Cardiac septum (tissue), 1 donor: Measurements from ENCODE around the gene CARD10. TPM values are rescaled to one million over a fixed set of nuclear protein-coding genes. Genes with fewer than 3 reads are reported as not detected.
"Not testable (repeated sequence)": the region's sequence is repeated elsewhere in the genome, so short reads cannot be mapped to it uniquely, and the experiment has no call there.

ENCODE experiments used
- DNase-seq: peaks from one replicate; pipeline ENCODE4 v3.0.0-alpha.2; 2020; ENCODE audit warnings: low spot score
- intact Hi-C: fragments of 100-400 bp; cut with DNase I; formaldehyde crosslinking; loops from one replicate; pipeline ENCODE4 v1.14.0; 2022
- total RNA-seq: library from RNA; stranded (reverse); fragmentation: NEBNext Ultra II Directional; extraction: Animal tissue kit (Norgen Biotek cat#: 25700); gene quantifications from one replicate; pipeline ENCODE4 v1.2.1, GENCODE V29; 2021
- donor health status: DM: no; HTN: no; CAD: no.

The CARD10 gene
- total RNA-seq, 1 donor from 2014 or later: 6.0 TPM

DNA sequence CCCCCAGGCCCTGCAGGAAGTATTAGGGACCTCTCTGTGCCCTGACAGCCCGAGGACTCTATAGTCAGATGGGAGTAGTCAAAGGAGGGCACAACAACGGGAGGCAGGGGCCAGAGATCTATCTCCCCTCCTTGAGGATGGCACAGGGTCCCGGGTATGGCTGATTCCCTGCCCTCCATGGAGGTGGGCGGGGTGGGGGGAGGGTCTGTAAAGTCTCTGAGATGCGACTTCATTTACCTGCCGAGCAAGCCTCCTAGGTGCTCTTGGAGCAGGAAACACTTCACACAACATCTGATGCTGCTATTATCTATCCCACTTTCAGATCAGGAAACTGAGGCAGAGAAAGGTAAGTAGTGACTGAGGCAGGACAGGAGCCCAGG is 40.3 kb upstream of the CARD10 start:
- intact Hi-C loops: no loop called here
- DNase-seq: no peak

DNA sequence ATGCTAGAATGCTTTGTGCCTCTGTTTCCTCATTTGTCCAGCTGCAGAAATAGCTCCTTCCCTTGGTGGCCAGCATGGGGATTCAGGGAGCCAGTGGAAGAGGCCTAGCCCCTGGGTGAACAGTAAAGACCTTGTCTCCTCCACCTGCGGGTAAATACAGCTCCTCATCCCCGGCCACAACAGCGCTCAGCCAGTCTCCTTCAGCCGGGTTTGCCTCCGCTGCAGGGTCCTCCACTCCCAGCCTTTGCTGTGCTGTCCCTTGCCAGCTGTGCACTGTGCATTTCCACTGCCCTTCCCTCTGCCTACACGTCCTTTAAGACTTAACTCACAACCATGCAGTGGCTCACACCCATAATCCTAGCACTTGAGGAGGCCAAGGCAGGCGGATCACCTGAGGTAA is 39.6 kb upstream of the CARD10 start:
- no peak for DNase-seq
- intact Hi-C loops: no loop called here

DNA sequence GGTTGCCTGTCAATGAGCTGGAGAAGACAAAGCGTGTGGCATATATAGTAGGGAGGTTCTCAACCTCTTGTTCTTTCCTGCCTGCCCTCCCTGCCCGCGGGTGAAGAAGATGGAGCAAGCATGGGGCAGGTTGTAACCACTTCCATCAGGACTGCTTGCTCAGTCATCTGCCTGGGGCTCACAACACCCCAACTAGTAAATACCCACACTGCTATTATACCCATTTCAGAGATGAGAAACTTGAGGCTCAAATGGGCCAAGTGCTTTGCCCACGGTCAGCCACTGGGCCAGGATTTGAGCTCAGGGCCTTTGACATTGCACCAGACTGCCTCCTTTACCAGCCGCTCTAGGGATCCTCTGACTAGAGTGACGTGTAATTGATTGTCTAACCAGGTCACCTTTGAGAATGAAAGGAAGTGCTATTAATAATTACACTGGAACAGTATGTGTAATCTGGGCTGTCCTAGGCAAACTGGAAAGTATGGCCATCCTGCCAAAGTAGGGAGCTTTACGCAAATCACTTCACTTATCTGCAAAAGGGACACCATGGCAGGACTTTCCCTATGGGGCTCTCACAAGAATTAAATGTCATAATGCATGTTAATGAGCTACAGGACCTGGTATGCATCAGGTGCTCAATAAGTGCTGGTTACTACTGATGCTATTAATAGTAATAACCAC is 38.2 kb upstream of the CARD10 start:
- DNase-seq: no peak

DNA sequence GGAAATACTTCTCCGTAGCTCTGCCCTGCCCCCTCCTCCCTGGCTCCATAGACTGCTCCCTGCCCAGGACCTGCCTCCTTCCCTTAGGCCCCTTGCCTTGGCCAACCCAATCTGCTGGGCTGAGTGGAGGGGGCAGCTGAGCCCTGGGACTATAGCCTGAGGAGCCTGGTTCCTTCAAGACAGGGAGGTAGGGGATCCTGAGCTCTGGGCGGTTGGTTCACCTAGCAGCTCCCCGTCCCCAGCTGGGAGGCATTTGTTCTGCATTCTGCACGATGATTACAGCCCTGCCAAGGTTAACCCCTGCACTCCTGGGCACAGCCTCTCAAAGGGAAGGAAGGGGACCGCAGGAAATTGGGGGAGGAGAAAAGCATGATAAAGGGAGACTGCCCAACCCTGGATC is 37.5 kb upstream of the CARD10 start:
- DNase-seq: no peak
- intact Hi-C loops: no loop called here

More for the DNA sequence above, 38.2 kb upstream of the CARD10 start:
- intact Hi-C loops: no loop called here

DNA sequence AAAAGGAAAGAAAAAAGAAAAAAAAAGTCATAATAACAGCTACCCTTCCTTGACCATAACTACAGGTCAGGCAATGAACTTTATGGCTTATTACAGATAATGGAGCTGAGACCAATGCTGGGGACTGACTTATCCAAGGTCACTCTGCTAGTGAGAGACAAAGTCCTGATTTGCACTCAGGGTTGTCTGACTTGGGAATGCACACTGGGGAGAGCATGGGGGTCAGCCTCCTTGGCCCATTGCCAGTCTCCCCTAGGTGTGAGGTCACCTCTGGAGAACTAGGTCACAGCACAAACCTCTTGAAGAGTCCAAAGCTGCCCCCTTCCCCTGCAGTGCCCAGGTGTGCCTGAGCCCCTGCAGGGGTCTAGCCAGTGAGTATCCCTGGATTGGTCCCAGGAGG is 35.8 kb upstream of the CARD10 start:
- intact Hi-C loops: no loop called here
- no peak for DNase-seq

DNA sequence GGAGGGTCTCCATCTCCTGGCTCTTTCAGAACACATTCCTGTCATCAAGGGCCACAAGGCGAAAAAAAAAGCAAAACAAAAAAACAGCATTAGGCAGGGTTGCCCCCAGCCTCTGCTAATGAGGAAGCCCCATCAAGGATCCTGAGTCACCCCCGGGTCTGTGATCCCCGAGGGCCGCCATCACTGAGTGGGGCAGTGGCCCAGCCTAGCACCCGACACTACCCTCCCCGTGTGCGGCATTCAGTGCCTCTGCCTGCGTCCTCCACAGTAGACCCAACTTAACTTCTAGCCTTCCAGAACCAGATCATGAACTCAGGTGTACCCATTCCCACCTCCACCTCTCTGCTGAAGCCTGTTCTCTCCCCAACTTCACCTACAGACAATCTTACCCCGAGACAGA is 34.5 kb upstream of the CARD10 start:
- no peak for DNase-seq
- intact Hi-C loops: no loop called here

DNA sequence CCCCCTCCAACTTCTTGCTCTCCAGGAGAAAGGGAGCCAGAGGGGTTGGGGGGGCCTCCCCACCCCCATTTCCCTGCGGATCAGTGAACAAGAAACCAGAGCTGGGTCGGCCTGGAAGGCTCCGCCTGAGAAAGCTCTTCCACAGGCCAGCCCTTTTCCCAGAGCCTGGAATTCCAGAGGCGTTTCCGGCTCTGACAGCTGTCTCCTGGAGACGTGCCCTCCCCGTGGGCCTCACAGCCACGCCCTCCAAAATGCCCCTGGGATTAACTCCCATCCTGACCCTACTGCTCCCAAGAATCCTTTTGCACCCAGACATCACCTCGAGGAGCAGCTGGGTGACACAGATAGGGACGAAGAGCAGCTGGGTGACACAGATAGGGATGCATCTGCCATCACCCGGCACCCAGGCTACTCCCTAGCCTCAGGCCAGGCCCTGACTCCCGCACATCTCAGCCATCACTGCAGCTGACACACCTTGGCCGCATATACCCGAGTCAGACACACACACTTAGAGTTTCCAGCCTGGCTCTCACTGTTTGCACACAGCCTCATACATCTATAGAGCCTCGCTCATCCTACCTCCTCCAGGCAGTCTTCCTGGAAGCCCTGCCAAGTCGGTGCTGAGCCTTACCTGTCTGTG is 33.4 kb upstream of the CARD10 start:
- DNase-seq: no peak

DNA sequence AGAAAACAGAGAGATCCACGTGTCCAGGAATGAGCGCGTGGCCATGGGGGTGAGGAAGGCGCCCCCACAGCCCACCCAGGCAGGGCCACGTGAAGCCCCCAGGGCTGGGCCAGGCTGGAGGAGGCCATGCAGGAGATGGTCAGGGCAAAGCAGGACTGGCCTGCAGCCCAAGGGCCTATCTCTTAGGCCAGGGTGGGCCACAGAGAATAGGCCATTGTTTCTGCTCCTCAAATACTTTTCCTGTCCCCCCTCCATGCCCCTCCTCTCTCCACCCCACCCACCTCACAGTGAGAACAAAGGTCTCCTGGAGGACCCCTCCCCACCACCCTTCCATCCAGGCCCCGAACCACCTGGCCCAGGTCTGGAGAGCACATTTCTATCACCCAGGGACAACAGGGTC is 32.8 kb upstream of the CARD10 start:
- intact Hi-C loops: no loop called here
- no peak for DNase-seq

More for the DNA sequence above, 33.4 kb upstream of the CARD10 start:
- intact Hi-C loops: no loop called here

DNA sequence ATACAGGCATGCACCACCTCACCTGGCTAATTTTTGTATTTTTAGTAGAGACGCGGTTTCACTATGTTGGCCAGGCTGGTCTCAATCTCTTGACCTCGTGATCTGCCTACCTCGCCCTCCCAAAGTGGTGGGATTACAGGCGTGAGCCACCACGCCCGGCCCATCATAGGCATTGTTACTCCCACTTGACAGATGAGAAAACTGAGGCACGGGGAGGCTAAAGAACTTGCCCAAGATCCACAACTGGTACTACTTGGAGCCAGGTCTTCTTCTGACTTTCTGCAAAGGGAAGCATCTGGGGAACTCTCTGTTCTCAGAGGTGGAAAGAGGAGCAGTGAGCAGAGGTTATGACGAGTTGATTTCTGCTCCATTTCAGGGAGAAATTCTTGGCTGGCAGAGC is 31.7 kb upstream of the CARD10 start:
- DNase-seq, intact Hi-C loops: not testable (repeated sequence)

DNA sequence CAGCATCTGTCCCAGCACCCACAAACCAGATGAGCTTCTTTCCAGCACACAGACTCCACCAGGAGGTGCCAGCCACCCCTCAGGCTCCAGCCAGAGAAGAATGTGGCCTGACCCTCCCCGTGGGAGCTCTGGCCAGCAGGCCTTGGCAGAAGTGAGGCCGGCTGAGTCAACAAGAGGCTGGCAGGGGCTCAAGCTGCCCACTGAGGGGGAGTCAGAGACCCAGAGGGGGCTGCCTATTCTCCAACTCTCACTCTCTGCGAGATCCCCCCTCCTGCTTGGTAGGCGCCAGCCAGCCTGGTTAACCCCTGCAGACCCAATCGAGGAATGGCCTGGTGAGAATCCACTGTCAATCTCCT is 30.5 kb upstream of the CARD10 start:
- intact Hi-C loops: no loop called here
- no peak for DNase-seq

DNA sequence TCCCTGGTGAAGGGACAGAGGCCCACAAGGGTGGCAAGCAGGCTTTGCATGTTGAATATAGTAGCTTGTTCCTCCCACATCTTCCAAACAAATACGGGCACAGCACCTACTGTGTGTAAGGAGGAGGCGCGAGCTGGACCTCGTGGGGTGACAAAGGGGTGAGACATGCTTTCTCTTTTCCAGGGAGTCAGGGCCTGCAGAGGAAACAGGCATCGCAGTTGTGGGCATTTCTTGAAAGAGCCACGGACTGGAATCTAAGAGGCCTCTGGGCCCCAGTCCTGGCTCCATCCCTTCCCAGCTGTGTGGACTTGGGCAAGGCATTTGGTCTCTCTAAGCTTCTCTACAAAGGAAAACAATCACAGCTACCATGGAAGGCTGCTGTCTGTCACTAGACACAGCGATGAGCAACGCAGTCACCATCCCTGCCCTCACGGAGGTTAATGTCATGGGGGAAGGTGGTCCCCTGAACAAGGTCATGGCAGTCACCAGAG is 28.1 kb upstream of the CARD10 start:
- no peak for DNase-seq
- intact Hi-C loops: loop anchor here (2.0 kb wide), 1 partner anchor 14 kb away; the partner anchor contains the start of gene CDC42EP1

DNA sequence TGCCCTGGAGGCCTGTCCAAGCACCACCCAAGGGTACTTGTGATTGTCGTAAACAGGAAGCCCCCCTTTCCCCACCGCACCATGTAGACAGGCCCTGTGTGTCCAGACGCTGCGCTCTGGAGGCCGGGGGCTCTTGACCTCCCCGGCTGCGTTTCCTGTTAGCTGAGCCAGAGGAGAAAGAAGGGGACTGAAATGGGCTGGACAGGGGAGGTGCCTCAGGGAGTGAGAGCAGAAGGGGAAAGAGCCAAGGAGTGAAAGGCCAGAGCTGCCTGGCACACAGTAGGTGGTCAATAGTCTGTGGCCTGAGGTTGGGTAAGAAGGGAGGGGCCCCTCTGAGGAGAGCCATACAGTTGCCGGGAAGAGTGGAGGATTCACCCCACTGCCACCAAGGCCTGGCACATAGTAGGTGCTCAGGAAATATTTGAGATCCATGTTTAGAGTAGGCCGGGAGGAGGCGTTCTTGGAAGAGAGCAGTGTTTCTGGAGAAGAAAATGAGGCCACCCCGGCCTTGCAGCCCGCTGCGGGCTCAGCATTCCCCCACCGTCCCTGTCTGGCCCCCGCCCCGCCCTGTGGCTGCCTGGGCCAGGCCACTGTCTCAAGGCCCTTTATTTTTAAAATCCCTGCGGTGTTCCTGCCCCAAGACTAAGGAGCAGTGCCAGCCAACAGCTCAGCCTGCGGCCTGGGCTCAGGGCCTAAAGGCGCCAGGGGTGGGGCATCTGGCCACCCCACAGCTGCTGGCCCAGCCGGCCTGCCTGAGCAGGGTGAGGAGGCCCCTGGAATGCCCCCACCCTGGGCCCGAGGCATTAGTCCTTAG is 27.4 kb upstream of the CARD10 start:
- intact Hi-C loops: loop anchor here (2.0 kb wide), 1 partner anchor 14 kb away; the partner anchor contains the start of gene CDC42EP1
- DNase-seq: peak; percentile 78

DNA sequence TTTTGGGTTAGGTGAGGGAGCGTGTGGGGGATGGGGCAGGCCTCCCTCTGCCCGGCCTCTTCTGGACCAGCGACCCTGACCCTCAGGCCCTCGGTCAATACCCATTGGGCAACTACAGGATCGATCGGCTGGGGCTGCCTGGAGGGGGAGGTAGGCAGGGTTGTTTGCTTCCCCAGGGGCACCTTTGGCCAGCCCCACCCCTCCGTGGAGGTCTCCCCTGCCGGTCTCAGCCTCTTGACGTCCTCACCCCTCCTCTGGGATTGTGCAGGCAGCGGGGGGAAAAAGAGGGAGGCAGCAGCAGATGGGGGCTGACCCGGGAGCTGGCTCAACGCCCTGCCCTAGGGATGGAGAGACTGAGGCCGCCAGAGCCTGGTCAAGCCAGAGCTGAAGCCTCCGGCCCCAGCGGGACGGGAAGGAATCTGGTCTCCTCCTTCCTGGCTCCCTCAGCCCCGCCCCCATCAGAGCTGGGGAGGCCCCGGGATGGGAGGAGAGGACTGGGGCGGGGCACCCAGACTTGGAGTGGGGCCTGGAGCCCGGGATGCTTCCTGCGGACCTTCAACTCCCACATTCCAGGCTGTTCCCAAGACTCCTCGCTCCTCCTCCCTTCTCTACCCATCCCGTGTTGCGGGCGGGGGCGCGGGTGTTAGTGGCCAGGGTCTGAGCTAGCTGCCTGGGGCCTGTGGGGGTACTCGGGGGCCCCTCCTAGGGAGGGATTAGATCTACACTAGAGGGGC is 26.7 kb upstream of the CARD10 start:
- peak; percentile 92 for DNase-seq
- intact Hi-C loops: loop anchor here (2.0 kb wide), 1 partner anchor 15 kb away; the partner anchor contains the start of gene CDC42EP1

DNA sequence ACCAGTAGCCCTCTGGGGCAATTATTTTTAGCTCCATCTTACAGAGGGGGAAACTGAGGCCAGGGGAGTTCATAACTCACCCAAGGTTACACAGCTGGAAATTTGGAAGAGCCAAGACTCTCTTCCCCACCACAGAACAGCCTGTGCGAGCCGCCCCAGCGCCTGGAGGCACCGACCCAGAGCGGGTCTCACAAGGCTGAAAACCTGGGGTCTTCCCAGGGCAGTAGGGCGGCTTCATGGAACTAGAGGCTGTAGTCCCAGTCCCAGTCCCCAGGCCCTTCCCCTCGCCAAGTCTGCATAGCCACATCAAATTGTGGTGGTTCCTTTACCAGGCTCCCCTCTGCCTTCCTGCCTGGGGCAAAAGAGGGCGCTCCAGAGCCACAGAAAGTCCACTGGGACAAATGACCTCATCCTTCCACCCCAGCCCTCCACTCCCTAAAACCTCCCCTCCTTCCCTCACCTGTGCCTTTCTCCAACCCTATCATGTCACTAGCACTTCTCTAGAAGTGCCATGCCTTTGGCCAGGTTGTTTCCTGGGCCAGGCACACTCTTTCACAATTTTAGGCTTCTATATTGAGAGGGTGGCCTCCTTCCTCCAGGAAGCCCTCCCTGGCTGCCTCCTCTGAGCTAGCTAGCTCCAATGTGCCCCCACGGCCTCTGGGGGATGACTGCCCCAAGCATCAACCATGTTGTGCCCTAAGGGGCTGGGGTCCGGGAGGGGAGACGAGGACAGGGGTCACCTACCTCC is 25.9 kb upstream of the CARD10 start:
- DNase-seq: peak; percentile 88
- intact Hi-C loops: no loop called here

DNA sequence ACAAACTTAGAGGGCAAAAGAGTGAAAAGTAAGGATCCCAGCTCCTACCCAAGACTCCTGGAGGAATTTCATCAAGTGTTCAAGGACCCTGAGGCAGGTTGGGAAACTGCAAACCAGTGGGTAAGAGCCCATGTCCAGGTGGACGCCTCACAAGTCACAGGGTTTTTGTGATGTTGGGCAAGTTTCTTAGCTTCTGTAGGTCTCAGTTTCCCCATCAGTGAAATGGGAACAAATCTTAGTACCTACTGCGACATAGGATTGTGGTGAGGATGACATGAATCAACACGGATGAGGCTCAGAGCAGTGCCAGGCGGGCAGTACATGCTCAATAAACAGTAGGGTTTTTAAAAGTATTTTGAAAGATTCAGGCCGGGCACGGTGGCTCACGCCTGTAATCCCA is 23.7 kb upstream of the CARD10 start:
- intact Hi-C loops: no loop called here
- DNase-seq: no peak

DNA sequence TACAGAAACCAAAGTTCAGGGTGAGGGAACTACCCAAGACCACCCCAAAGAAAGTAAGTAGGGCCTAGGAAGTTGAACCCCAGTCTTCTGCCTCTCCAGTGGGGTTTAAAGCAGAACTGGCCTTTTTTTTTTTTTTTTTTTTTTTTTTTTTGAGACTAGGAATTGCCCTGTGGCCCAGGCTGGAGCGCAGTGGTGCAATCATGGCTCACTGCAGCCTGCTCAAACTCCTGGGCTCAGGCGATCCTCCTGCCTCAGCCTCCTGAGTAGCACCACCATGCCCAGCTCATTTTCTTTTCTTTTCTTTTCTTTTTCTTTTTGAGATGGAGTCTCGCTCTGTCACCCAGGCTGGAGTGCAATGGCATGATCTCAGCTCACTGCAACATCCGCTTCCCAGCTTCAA is 23.2 kb upstream of the CARD10 start:
- DNase-seq, intact Hi-C loops: not testable (repeated sequence)

DNA sequence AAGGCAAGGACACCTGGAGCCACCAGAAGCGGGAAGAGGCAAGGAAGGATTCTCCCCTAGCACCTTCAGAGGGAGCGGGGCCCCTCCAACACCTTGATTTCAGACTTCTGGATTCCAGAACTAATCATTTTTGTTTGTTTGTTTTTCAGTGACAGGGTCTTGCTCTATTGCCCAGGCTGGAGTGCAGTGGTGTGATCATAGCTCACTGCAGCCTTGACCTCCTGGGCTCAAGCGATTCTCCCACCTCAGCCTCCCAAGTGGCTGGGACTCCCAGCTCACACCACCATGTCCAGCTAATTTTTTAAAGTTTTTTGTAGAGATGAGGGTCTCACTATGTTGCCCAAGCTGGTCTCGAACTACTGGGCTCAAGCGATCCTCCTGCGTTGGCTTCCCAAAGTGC is 20.6 kb upstream of the CARD10 start:
- intact Hi-C loops: loop anchor here (2.0 kb wide), 1 partner anchor 27 kb away; no protein-coding TSS in a partner anchor
- DNase-seq: not testable (repeated sequence)

DNA sequence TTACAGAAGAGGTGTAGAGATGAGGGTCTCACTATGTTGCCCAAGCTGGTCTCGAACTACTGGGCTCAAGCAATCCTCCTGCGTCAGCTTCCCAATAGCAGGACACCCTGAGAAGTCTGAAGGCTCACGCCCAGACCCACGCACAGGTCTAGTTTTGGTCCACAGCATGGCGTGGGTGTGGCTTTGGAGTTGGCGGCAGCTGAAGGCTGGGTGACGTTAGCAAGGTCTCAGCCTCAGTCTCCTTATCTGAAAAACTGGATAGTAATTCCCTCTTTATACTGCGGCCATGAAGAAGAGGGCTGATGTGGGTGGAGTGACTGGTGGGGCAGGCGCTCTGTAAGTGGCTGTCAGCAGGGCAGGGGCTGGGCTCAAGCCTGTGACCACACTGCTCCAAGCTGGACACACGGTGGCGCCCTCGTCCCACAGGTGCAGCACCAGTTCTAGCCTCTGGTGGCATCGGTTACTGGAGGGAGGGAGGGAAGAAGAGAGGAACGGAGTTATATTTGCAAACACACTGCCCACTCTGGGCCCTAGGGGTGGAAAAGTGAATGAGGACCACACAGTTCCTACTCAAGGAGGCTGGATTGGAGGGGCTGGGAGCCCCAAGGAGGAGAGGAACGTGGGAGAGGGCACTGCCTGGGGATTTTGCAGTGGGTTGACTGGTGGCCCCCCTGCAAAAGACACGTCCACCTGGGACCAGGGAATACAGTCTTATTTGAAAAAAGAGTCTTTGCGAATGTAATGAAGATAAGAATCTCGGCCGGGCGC is 19.6 kb upstream of the CARD10 start:
- intact Hi-C loops: loop anchor here (1.0 to 2.0 kb wide), 2 partner anchors 28 to 54 kb away; no protein-coding TSS in a partner anchor
- peak; percentile 97 for DNase-seq
